ENCODE data around the gene ARRB2.

DNA sequence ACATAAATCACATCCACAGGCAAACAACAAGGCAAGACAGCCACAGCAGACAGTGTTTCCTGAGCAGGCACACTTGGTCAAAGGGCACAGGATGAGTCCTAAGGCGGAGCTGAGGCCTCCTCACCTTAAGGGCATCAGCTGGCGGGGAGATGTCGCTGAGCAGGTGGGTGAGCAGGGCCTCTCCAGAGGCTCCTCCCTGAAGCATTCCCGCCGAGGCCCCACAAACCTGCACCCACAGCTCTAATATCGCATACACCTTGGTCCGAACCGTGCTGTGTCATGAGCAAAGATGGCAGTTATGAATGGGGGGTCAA lies 35.8 kb upstream of the ARRB2 start:
- TF ChIP-seq ZNF44 (CRISPR knock-in tag; IDR thresholded peaks at IDR 0.05) (no peak), SIX4 (CRISPR knock-in tag; IDR thresholded peaks at IDR 0.05) (no peak), SOX6 (IDR thresholded peaks at IDR 0.05) (no peak), SOX6 (CRISPR knock-in tag; IDR thresholded peaks at IDR 0.05) (no peak), CEBPB (IDR thresholded peaks at IDR 0.05; ENCODE audit: borderline replicate concordance, low read depth, low read length) (no peak), ETV6 (CRISPR knock-in tag; conservative IDR thresholded peaks at IDR 0.05) (no peak), BRCA1 (CRISPR knock-in tag; IDR thresholded peaks at IDR 0.05) (no peak), ZIK1 (CRISPR knock-in tag; IDR thresholded peaks at IDR 0.05; ENCODE audit: borderline replicate concordance, low read depth) (no peak), ZBTB21 (CRISPR knock-in tag; IDR thresholded peaks at IDR 0.05) (no peak), ZFP36 (IDR thresholded peaks at IDR 0.05; ENCODE audit: borderline replicate concordance, low read depth, low read length, partially characterized antibody) (no peak), TBP (CRISPR knock-in tag; IDR thresholded peaks at IDR 0.05) (no peak)
- TF ChIP-seq, protein P1, sequence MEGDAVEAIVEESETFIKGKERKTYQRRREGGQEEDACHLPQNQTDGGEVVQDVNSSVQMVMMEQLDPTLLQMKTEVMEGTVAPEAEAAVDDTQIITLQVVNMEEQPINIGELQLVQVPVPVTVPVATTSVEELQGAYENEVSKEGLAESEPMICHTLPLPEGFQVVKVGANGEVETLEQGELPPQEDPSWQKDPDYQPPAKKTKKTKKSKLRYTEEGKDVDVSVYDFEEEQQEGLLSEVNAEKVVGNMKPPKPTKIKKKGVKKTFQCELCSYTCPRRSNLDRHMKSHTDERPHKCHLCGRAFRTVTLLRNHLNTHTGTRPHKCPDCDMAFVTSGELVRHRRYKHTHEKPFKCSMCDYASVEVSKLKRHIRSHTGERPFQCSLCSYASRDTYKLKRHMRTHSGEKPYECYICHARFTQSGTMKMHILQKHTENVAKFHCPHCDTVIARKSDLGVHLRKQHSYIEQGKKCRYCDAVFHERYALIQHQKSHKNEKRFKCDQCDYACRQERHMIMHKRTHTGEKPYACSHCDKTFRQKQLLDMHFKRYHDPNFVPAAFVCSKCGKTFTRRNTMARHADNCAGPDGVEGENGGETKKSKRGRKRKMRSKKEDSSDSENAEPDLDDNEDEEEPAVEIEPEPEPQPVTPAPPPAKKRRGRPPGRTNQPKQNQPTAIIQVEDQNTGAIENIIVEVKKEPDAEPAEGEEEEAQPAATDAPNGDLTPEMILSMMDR (CRISPR knock-in tag; IDR thresholded peaks at IDR 0.05) = no peak
- TF ChIP-seq, protein P2, sequence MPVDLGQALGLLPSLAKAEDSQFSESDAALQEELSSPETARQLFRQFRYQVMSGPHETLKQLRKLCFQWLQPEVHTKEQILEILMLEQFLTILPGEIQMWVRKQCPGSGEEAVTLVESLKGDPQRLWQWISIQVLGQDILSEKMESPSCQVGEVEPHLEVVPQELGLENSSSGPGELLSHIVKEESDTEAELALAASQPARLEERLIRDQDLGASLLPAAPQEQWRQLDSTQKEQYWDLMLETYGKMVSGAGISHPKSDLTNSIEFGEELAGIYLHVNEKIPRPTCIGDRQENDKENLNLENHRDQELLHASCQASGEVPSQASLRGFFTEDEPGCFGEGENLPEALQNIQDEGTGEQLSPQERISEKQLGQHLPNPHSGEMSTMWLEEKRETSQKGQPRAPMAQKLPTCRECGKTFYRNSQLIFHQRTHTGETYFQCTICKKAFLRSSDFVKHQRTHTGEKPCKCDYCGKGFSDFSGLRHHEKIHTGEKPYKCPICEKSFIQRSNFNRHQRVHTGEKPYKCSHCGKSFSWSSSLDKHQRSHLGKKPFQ (CRISPR knock-in tag; IDR thresholded peaks at IDR 0.05; ENCODE audit: insufficient replicate concordance) = no peak
- TF ChIP-seq, protein P3, sequence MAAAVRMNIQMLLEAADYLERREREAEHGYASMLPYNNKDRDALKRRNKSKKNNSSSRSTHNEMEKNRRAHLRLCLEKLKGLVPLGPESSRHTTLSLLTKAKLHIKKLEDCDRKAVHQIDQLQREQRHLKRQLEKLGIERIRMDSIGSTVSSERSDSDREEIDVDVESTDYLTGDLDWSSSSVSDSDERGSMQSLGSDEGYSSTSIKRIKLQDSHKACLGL (CRISPR knock-in tag; IDR thresholded peaks at IDR 0.05) = no peak
- TF ChIP-seq, protein P4, sequence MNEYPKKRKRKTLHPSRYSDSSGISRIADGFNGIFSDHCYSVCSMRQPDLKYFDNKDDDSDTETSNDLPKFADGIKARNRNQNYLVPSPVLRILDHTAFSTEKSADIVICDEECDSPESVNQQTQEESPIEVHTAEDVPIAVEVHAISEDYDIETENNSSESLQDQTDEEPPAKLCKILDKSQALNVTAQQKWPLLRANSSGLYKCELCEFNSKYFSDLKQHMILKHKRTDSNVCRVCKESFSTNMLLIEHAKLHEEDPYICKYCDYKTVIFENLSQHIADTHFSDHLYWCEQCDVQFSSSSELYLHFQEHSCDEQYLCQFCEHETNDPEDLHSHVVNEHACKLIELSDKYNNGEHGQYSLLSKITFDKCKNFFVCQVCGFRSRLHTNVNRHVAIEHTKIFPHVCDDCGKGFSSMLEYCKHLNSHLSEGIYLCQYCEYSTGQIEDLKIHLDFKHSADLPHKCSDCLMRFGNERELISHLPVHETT (CRISPR knock-in tag; conservative IDR thresholded peaks at IDR 0.05) = no peak

Data from HepG2 (cell line).